DND-41 (cell line): ENCODE results near the gene FHIT.

Experiments used
- ATAC-seq: fragments of 200-7000 bp; cut with Tn5 transposase; 3 replicates; pipeline ENCODE4 v1.9.1; 2021; ENCODE audit warnings: low read depth; ENCODE audit not compliant: insufficient read depth
- DNase-seq: peaks from one replicate; pipeline ENCODE4 v3.0.0-alpha.2; 2020
- H2AFZ ChIP-seq: 2 replicates; pipeline ENCODE4 v1.6.0; 2012; ENCODE audit warnings: low read depth, low read length
- H3K27ac ChIP-seq: 2 replicates; pipeline ENCODE4 v1.5.1; 2012; ENCODE audit warnings: low read length, inconsistent platforms
- H3K27me3 ChIP-seq: fragments of 200-600 bp; sonication (generic); 2 replicates; pipeline ENCODE4 v1.6.0; 2012; ENCODE audit warnings: low read length, mild to moderate bottlenecking, inconsistent platforms; ENCODE audit not compliant: insufficient read depth, poor library complexity
- H3K36me3 ChIP-seq: 2 replicates; pipeline ENCODE4 v1.5.1; 2012; ENCODE audit warnings: low read length, inconsistent platforms; ENCODE audit not compliant: insufficient read depth
- H3K4me1 ChIP-seq: 2 replicates; pipeline ENCODE4 v1.5.1; 2012; ENCODE audit warnings: mild to moderate bottlenecking, low read length; ENCODE audit not compliant: insufficient read depth
- H3K4me2 ChIP-seq: 2 replicates; pipeline ENCODE4 v1.6.0; 2012; ENCODE audit warnings: mild to moderate bottlenecking, moderate library complexity, low read length, inconsistent platforms; ENCODE audit not compliant: insufficient read depth
- H3K4me3 ChIP-seq, 2 experiments: fragments of 200-600 bp in 1 of 2; shearing (Covaris generic) in 1 of 2; 2 replicates each; pipeline ENCODE4 v1.5.1; 2012 to 2016; ENCODE audit warnings: inconsistent platforms in 2 of 2, low read length in 2 of 2, mild to moderate bottlenecking in 2 of 2, low read depth in 1 of 2, moderate library complexity in 1 of 2
- H3K79me2 ChIP-seq: 2 replicates; pipeline ENCODE4 v1.6.0; 2012; ENCODE audit warnings: low read length, inconsistent platforms; ENCODE audit not compliant: insufficient read depth
- H3K9ac ChIP-seq: 2 replicates; pipeline ENCODE4 v1.6.0; 2012; ENCODE audit warnings: low read depth, mild to moderate bottlenecking, inconsistent platforms, low read length, moderate library complexity
- H3K9me3 ChIP-seq: 2 replicates; pipeline ENCODE4 v1.5.1; 2012; ENCODE audit warnings: low read length, moderate library complexity, mild to moderate bottlenecking, inconsistent platforms; ENCODE audit not compliant: insufficient read depth, severe bottlenecking
- H4K20me1 ChIP-seq: 2 replicates; pipeline ENCODE4 v1.6.0; 2012; ENCODE audit warnings: low read length; ENCODE audit not compliant: insufficient read depth
- CTCF ChIP-seq: IDR thresholded peaks from 2 replicates; pipeline ENCODE4 v1.5.1; 2012; ENCODE audit warnings: borderline replicate concordance, low read length, moderate library complexity, mild to moderate bottlenecking; ENCODE audit not compliant: poor library complexity, severe bottlenecking; ENCODE audit errors: extremely low read depth
- EZH2 ChIP-seq: IDR thresholded peaks from 3 replicates; pipeline ENCODE4 v1.6.1; 2012; ENCODE audit warnings: borderline replicate concordance, low read depth, mild to moderate bottlenecking, moderate library complexity, low read length, inconsistent platforms; ENCODE audit not compliant: severe bottlenecking

The FHIT gene

GRCh38 chr3:59866076-59866475 lies 1385.2 kb downstream of the FHIT start:
- TF ChIP-seq EZH2 (no peak), CTCF (no peak)
- no peak for ATAC-seq
- Histone ChIP-seq H4K20me1 (no peaks in the 10 kb centered on the region), H3K27ac (no peak overlapping the region), H3K4me3 (no peak overlapping the region), H3K36me3 (peaks cover 35% of the 10 kb centered on the region), H3K79me2 (no peaks in the 10 kb centered on the region), H3K27me3 (no peaks in the 10 kb centered on the region), H2AFZ (no peak overlapping the region), H3K9me3 (no peaks in the 10 kb centered on the region), H3K9ac (no peak overlapping the region), H3K4me1 (0 out of 2 replicates have a peak, but pooled peaks cover 4% of the 10 kb centered on the region), H3K4me2 (no peak overlapping the region)
- DNase-seq = no peak

GRCh38 chr3:59865351-59865750 lies 1385.9 kb downstream of the FHIT start:
- DNase-seq (no peak), ATAC-seq (no peak)
- TF ChIP-seq EZH2 (no peak), CTCF (no peak)

GRCh38 chr3:59862686-59863085 lies 1388.6 kb downstream of the FHIT start:
- DNase-seq = no peak

More at GRCh38 chr3:59865351-59865750, 1385.9 kb downstream of the FHIT start:
- no peak overlapping the region for H3K27ac ChIP-seq
- no peaks in the 10 kb centered on the region for H3K9me3 ChIP-seq
- H3K9ac ChIP-seq = no peak overlapping the region
- H3K27me3 ChIP-seq = no peaks in the 10 kb centered on the region
- H3K36me3 ChIP-seq = peaks cover 35% of the 10 kb centered on the region
- no peaks in the 10 kb centered on the region for H4K20me1 ChIP-seq
- no peak overlapping the region for H2AFZ ChIP-seq
- no peak overlapping the region for H3K4me2 ChIP-seq
- no peaks in the 10 kb centered on the region for H3K79me2 ChIP-seq
- no peak overlapping the region for H3K4me3 ChIP-seq
- H3K4me1 ChIP-seq = 0 out of 2 replicates have a peak, but pooled peaks cover 4% of the 10 kb centered on the region

More at GRCh38 chr3:59862686-59863085, 1388.6 kb downstream of the FHIT start:
- Histone ChIP-seq H3K27ac (no peak overlapping the region), H3K4me3 (no peak overlapping the region), H3K79me2 (no peaks in the 10 kb centered on the region), H4K20me1 (no peaks in the 10 kb centered on the region), H3K36me3 (peaks cover 35% of the 10 kb centered on the region), H3K4me1 (no peaks in the 10 kb centered on the region), H3K27me3 (no peaks in the 10 kb centered on the region), H3K9ac (no peak overlapping the region), H3K4me2 (no peak overlapping the region), H3K9me3 (no peaks in the 10 kb centered on the region), H2AFZ (no peak overlapping the region)
- ATAC-seq = no peak
- TF ChIP-seq EZH2 = no peak
- TF ChIP-seq CTCF = no peak
